Activated naive CD8-positive, alpha-beta T cell treated with anti-CD3 and anti-CD28 coated beads, Interleukin-2, amount 10 ng/mL, durations not matched to agents 7 days and 5 days (primary cell): ENCODE measurements around the gene METTL9. TPM values are rescaled to one million over a fixed set of nuclear protein-coding genes. Genes with fewer than 3 reads are reported as not detected.
A peak's percentile ranks its signal among the peaks of the same experiment; 100 is the strongest.

Experiments
- ATAC-seq: fragments of 150-1000 bp; cut with Tn5 transposase; one replicate; pipeline ENCODE4 v1.10.0; 2021; ENCODE audit warnings: low read depth, moderate library complexity
- POLR2A ChIA-PET: fragments of 350-600 bp; sonication (Branson Sonifier 250); formaldehyde crosslinking; loops from one replicate; lab custom pipeline; 2021; ENCODE audit warnings: antibody characterized with exemption; lab: Charles Lee
- DNase-seq: peaks from one replicate; pipeline ENCODE4 v3.0.0; 2021
- H3K27ac Mint-ChIP-seq: one replicate; pipeline ENCODE4 v1.8.0; 2022; ENCODE audit warnings: mild to moderate bottlenecking, mixed read lengths
- H3K27me3 Mint-ChIP-seq: one replicate; pipeline ENCODE4 v1.8.0; 2022; ENCODE audit warnings: mild to moderate bottlenecking, moderate library complexity, mixed read lengths
- H3K36me3 Mint-ChIP-seq: one replicate; pipeline ENCODE4 v1.8.0; 2021; ENCODE audit warnings: mild to moderate bottlenecking, mixed read lengths
- H3K4me1 Mint-ChIP-seq: one replicate; pipeline ENCODE4 v1.8.0; 2021; ENCODE audit warnings: mixed read lengths
- H3K4me3 Mint-ChIP-seq: one replicate; pipeline ENCODE4 v1.8.0; 2022; ENCODE audit warnings: mild to moderate bottlenecking, moderate library complexity, mixed read lengths
- H3K9me3 Mint-ChIP-seq: one replicate; pipeline ENCODE4 v1.8.0; 2021; ENCODE audit warnings: mixed read lengths
- total RNA-seq, 2 experiments: library from RNA; stranded (reverse); gene quantifications; one replicate each; pipeline ENCODE4 v1.2.3, GENCODE V29; 2021

The METTL9 gene
- total RNA-seq, 2 experiments from 2014 or later = 95.2 to 95.9 TPM

GRCh38 chr16:21650521-21650920 is 51.1 kb downstream of the METTL9 start:
- H3K36me3 Mint-ChIP-seq = peaks cover 11% of the 10 kb centered on the region
- DNase-seq (no peak), ATAC-seq (no peak)
- POLR2A ChIA-PET = no interaction called here
- H3K27ac Mint-ChIP-seq = no peak overlapping the region
- H3K9me3 Mint-ChIP-seq = no peaks in the 10 kb centered on the region
- peaks cover 34% of the 10 kb centered on the region for H3K4me1 Mint-ChIP-seq
- H3K27me3 Mint-ChIP-seq = no peaks in the 10 kb centered on the region
- H3K4me3 Mint-ChIP-seq = no peak overlapping the region

GRCh38 chr16:21651515-21651914 is 52.1 kb downstream of the METTL9 start:
- peaks cover 28% of the 10 kb centered on the region for H3K4me1 Mint-ChIP-seq
- H3K4me3 Mint-ChIP-seq = no peak overlapping the region
- H3K27me3 Mint-ChIP-seq = no peaks in the 10 kb centered on the region
- no peak for DNase-seq
- H3K36me3 Mint-ChIP-seq = peaks cover 14% of the 10 kb centered on the region
- POLR2A ChIA-PET = no interaction called here
- no peaks in the 10 kb centered on the region for H3K9me3 Mint-ChIP-seq
- no peak for ATAC-seq
- H3K27ac Mint-ChIP-seq = no peak overlapping the region

DNA sequence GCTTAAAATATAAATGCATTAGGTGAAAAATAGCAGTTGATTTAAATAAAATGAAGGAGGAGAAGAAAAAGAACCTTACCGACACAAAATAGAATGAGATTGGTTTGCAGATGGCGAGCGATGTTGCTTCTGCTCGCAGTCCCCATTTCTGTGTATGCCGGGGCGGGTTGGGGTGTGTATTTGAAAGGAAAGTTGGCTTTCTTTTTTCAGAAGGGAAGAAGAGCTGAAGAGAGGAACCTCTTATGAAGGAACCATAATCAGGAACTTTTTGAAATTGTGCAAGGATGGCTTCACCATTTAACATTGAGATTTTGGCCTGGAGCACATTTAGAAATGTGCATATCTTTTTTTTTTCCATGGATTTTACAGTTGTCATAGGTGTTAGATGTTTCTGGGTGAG is 53.1 kb downstream of the METTL9 start, which contains the start of gene IGSF6:
IGSF6 (minus strand) TSS at position 156 of the 400 bp plus-strand sequence; CDS start at position 146, 10 bp downstream.
- H3K36me3 Mint-ChIP-seq = peaks cover 14% of the 10 kb centered on the region
- DNase-seq (no peak), ATAC-seq (no peak)
- H3K4me3 Mint-ChIP-seq = no peak within 1 kb of the TSS
- H3K27me3 Mint-ChIP-seq = no peaks in the 10 kb centered on the region
- peaks cover 29% of the 10 kb centered on the region for H3K4me1 Mint-ChIP-seq
- no peaks in the 10 kb centered on the region for H3K9me3 Mint-ChIP-seq
- POLR2A ChIA-PET = no interaction called here
- peak within 1 kb of the TSS; percentile 51 for H3K27ac Mint-ChIP-seq

- H3K36me3 Mint-ChIP-seq = peaks cover 12% of the 10 kb centered on the region
- no peak overlapping the region for H3K4me3 Mint-ChIP-seq
- no peaks in the 10 kb centered on the region for H3K27me3 Mint-ChIP-seq
- peaks cover 26% of the 10 kb centered on the region for H3K4me1 Mint-ChIP-seq
- peak overlapping the region; percentile 51 for H3K27ac Mint-ChIP-seq
- POLR2A ChIA-PET = interaction anchor here (0.7 to 1.0 kb wide), 2 partner anchors 8 to 152 kb away, joined by 3 read pairs; no protein-coding TSS in a partner anchor
- no peak for ATAC-seq
- DNase-seq = no peak
- no peaks in the 10 kb centered on the region for H3K9me3 Mint-ChIP-seq
Measured at GRCh38 chr16:21653571-21653970, 54.2 kb downstream of the METTL9 start.

GRCh38 chr16:21654466-21654865 is 55.1 kb downstream of the METTL9 start:
- Mint-ChIP-seq H3K9me3 (no peaks in the 10 kb centered on the region), H3K27me3 (no peaks in the 10 kb centered on the region), H3K4me3 (no peak overlapping the region), H3K27ac (no peak overlapping the region), H3K4me1 (peaks cover 23% of the 10 kb centered on the region), H3K36me3 (peaks cover 12% of the 10 kb centered on the region)
- POLR2A ChIA-PET = interaction anchor here (0.7 to 1.0 kb wide), 2 partner anchors 9 to 153 kb away, joined by 3 read pairs; no protein-coding TSS in a partner anchor
- DNase-seq (no peak), ATAC-seq (no peak)

DNA sequence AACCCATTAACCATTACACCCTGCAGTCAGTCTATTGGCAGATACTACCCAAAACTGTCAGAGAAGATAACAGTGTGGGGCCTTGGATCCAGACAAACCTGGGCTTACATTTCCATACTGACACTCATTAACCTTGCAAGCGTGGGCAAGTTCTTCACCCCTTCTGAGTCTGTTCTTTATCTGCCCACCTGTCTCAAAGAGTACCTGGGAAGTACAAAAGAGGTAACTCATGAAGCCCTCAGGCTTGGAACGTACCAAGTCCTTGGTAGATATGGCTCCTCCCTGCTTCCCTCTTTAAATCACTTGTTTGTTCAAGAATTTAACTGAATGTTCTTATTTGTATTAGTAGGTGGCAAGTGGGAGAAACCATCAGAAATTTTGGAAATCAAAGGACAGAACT is 55.5 kb downstream of the METTL9 start:
- Mint-ChIP-seq H3K36me3 (peaks cover 14% of the 10 kb centered on the region), H3K27ac (no peak overlapping the region)

DNA sequence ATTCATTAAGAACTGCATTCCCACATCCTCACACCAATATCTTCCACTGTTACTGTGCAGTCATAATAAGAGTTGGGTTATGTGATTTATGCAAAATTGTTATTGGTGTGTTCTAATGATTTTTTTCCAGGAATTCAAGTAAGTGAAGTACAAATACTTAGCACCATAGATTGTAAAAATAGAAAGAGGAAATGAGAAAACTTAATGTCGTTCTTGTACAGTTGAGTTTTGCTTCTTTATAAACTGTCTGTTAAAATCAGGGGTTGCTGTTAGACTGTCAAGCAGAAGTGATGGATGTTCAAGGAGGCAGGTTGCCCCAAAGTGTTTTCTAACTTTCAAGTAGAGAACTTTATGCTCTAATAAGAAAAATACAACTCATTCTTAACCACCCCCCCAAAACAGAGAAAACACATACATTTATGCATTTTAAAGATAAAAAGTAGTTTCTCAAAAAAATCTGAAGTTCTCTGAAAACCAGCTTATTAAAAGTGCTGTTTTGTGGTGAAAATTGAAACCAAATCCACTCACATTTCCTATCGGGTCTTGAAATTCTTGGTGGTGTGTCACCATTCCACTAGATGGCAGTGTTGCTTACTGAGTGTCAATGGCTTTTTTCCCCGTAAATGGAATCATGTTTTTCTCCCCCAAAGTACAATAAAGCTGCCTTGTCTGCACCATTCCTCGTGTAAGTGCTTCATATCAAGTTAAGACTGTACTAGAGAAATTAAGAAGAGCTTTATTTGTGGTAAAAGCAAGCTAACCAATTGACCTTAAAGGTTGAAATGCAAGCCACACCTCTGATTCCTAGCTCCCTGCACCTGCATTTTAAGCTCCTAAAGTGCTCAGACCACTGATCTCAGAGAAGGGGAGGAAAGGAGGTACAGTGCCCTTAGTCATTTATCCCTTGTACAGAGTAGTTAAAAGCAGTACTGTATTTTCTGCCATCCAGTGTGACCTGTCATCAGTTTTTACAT is 57.7 kb downstream of the METTL9 start:
- H3K9me3 Mint-ChIP-seq = no peaks in the 10 kb centered on the region
- no peaks in the 10 kb centered on the region for H3K27me3 Mint-ChIP-seq
- peaks cover 33% of the 10 kb centered on the region for H3K4me1 Mint-ChIP-seq
- POLR2A ChIA-PET = interaction anchor here (0.9 kb wide), 2 partner anchors 12 to 52 kb away, joined by 3 to 4 read pairs; no protein-coding TSS in a partner anchor
- peak overlapping the region; percentile 58 for H3K4me3 Mint-ChIP-seq
- H3K36me3 Mint-ChIP-seq = peaks cover 14% of the 10 kb centered on the region
- ATAC-seq (no peak), DNase-seq (no peak)
- H3K27ac Mint-ChIP-seq = peak overlapping the region; percentile 51

More for the DNA sequence above, 55.5 kb downstream of the METTL9 start:
- DNase-seq (no peak), ATAC-seq (no peak)
- POLR2A ChIA-PET = no interaction called here
- H3K27me3 Mint-ChIP-seq = no peaks in the 10 kb centered on the region
- no peak overlapping the region for H3K4me3 Mint-ChIP-seq
- H3K9me3 Mint-ChIP-seq = no peaks in the 10 kb centered on the region
- H3K4me1 Mint-ChIP-seq = peaks cover 23% of the 10 kb centered on the region

DNA sequence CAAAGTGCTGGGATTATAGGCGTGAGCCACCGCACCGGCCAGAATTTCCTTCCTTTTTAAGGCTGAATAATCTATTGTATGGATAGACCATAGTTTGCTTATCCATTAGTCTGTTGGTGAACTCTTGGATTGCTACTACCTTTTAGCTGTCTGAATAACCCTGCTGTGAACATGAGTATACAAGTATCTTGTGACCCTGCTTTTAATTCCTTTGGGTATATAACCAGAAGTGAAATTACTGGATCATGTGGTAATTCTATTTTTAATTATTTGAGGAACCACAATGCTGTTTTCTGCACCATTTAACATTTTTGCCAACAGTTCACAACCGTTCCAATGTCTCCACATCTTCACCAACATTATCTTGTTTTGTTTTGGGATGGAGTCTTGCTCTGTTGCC is 59.7 kb downstream of the METTL9 start:
- peaks cover 10% of the 10 kb centered on the region for H3K36me3 Mint-ChIP-seq
- POLR2A ChIA-PET = no interaction called here
- ATAC-seq = no peak
- no peak overlapping the region for H3K4me3 Mint-ChIP-seq
- peaks cover 32% of the 10 kb centered on the region for H3K4me1 Mint-ChIP-seq
- no peak overlapping the region for H3K27ac Mint-ChIP-seq
- no peak for DNase-seq
- H3K27me3 Mint-ChIP-seq = peaks cover 13% of the 10 kb centered on the region
- no peaks in the 10 kb centered on the region for H3K9me3 Mint-ChIP-seq

DNA sequence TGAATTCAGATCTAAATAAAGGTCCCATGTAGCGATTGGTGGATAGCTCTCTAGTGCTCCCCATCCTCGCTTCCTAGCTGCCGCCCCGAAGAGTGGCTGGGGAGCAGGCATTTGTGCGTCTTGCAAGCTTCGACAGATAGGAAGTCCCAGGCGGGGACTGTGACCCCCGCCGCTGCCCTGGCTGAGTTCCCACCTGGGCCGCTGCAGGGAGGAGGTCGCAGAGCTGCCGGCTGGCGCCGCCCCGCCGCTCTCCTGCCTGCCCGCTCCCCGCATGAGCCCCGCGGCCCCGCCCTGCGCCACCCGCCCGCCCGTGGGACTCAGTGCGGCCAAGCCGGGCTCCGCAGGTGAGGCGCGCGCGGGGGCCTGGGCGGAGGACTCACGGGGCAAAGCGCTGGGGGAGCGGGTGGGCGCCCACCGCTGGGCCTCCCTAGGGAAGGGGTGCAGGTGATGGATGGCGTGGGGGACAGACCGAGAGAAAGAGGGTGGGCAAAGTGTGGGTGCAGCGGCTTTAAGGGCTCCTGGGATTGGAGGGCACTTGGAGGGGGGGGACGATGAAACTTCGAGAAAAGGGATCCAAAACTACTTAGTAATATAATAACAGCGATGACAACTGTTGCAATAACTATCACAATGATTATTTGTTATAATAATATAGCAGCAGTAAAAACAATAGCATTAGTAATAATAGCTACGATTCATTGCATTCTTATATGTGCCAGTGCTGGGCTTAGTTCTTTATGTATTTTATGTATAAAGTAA is 64.7 kb downstream of the METTL9 start, which contains the start of gene OTOA:
OTOA (plus strand) TSS at position 80 of the 759 bp plus-strand sequence. CDS start 14,547 bp downstream, outside the sequence.
- peaks cover 21% of the 10 kb centered on the region for H3K27me3 Mint-ChIP-seq
- H3K9me3 Mint-ChIP-seq = no peaks in the 10 kb centered on the region
- ATAC-seq (peak; percentile 81), DNase-seq (peak; percentile 49)
- no peak within 1 kb of the TSS for H3K27ac Mint-ChIP-seq
- peaks cover 2% of the 10 kb centered on the region for H3K36me3 Mint-ChIP-seq
- POLR2A ChIA-PET = no interaction called here
- peak within 1 kb of the TSS; percentile 75 for H3K4me3 Mint-ChIP-seq
- H3K4me1 Mint-ChIP-seq = peaks cover 13% of the 10 kb centered on the region

DNA sequence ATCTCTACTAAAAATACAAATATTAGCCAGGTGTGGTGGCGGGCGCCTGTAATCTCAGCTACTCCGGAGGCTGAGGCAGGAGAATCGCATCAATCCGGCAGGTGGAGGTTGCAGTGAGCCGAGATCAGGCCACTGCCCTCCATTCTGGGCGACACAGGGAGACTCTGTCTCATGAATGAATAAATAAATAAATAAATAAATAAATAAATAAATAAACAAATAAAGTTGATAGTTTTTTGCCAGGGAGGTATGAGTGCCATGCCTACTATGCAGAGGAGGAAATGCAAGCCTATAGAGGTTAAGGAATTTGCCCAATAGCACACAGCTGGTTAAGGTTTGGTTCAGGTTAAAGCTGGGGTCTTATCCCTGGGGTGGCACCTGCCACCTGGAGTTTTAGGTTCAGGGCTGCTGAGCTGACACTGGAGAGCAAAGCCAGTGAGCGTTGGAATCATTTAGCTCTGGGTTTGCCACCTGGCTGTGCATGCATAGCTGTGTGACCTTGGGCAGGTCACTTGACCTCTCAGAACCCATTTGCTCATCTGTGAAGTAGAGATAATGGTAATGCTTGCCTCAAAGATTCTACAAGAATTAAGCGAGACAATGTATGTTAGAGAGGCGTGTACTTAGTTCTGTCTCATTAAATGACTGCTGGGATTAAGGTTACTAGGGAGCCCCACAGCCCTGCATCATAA is 65.6 kb downstream of the METTL9 start:
- ATAC-seq = no peak
- DNase-seq = no peak
- peaks cover 13% of the 10 kb centered on the region for H3K4me1 Mint-ChIP-seq
- H3K36me3 Mint-ChIP-seq = no peaks in the 10 kb centered on the region
- H3K27ac Mint-ChIP-seq = no peak overlapping the region
- H3K27me3 Mint-ChIP-seq = peaks cover 21% of the 10 kb centered on the region
- POLR2A ChIA-PET = no interaction called here
- H3K9me3 Mint-ChIP-seq = no peaks in the 10 kb centered on the region
- H3K4me3 Mint-ChIP-seq = no peak overlapping the region

GRCh38 chr16:21666772-21667171 is 67.4 kb downstream of the METTL9 start:
- Mint-ChIP-seq H3K27me3 (peaks cover 25% of the 10 kb centered on the region), H3K9me3 (no peaks in the 10 kb centered on the region), H3K27ac (no peak overlapping the region), H3K4me3 (no peak overlapping the region), H3K36me3 (no peaks in the 10 kb centered on the region), H3K4me1 (peaks cover 3% of the 10 kb centered on the region)
- POLR2A ChIA-PET = no interaction called here
- DNase-seq = no peak
- no peak for ATAC-seq

GRCh38 chr16:21667575-21667974 is 68.2 kb downstream of the METTL9 start:
- DNase-seq = no peak
- Mint-ChIP-seq H3K27me3 (peaks cover 24% of the 10 kb centered on the region), H3K27ac (no peak overlapping the region), H3K9me3 (no peaks in the 10 kb centered on the region), H3K4me3 (no peak overlapping the region), H3K4me1 (peaks cover 3% of the 10 kb centered on the region), H3K36me3 (no peaks in the 10 kb centered on the region)
- ATAC-seq = no peak
- POLR2A ChIA-PET = no interaction called here

- Mint-ChIP-seq H3K27me3 (peaks cover 17% of the 10 kb centered on the region), H3K36me3 (no peaks in the 10 kb centered on the region), H3K4me3 (no peak overlapping the region), H3K27ac (no peak overlapping the region), H3K9me3 (peaks cover 1% of the 10 kb centered on the region), H3K4me1 (no peaks in the 10 kb centered on the region)
- DNase-seq (no peak), ATAC-seq (no peak)
- POLR2A ChIA-PET = no interaction called here
Measured at GRCh38 chr16:21673469-21673868, 74.1 kb downstream of the METTL9 start.
